DOHH2 (cell line): ENCODE measurements around the gene MICA.

Experiments used
- H3F3A ChIP-seq: fragments of 200-600 bp; sonication (generic), shearing (Covaris generic); 2 replicates; pipeline ENCODE4 v1.6.0; 2016; ENCODE audit warnings: antibody characterized with exemption, mild to moderate bottlenecking; ENCODE audit not compliant: control insufficient read depth, insufficient read depth
- H3K27ac ChIP-seq: fragments of 200-600 bp; sonication (generic); 2 replicates; pipeline ENCODE4 v1.5.1; 2014; ENCODE audit warnings: low read depth, mild to moderate bottlenecking, low read length, moderate library complexity
- H3K27me3 ChIP-seq: fragments of 200-600 bp; sonication (generic); 2 replicates; pipeline ENCODE4 v1.6.1; 2014; ENCODE audit warnings: mild to moderate bottlenecking, low read length, mixed read lengths; ENCODE audit not compliant: control insufficient read depth
- H3K36me3 ChIP-seq: fragments of 200-600 bp; sonication (generic); 2 replicates; pipeline ENCODE4 v1.6.1; 2014; ENCODE audit warnings: mild to moderate bottlenecking, low read length, moderate library complexity, mixed read lengths; ENCODE audit not compliant: control insufficient read depth
- H3K4me1 ChIP-seq: fragments of 200-600 bp; sonication (generic); 2 replicates; pipeline ENCODE4 v1.6.1; 2014; ENCODE audit warnings: mild to moderate bottlenecking, low read length, mixed read lengths; ENCODE audit not compliant: control insufficient read depth
- H3K4me2 ChIP-seq: fragments of 200-600 bp; sonication (generic); 2 replicates; pipeline ENCODE4 v1.6.0; 2014; ENCODE audit warnings: mild to moderate bottlenecking, low read length, moderate library complexity
- H3K4me3 ChIP-seq: fragments of 200-600 bp; sonication (generic); 2 replicates; pipeline ENCODE4 v1.5.1; 2014; ENCODE audit warnings: mild to moderate bottlenecking, low read length, mixed read lengths
- H3K79me2 ChIP-seq: fragments of 200-600 bp; sonication (generic); 2 replicates; pipeline ENCODE4 v1.6.1; 2014; ENCODE audit warnings: mild to moderate bottlenecking, low read length, mixed read lengths; ENCODE audit not compliant: control insufficient read depth
- H3K9me2 ChIP-seq: fragments of 200-600 bp; sonication (generic); replicated peaks from 2 replicates; pipeline ENCODE4 v1.6.1; 2014; ENCODE audit warnings: mild to moderate bottlenecking, low read length, mixed read lengths; ENCODE audit not compliant: control insufficient read depth
- H3K9me3 ChIP-seq: fragments of 200-600 bp; sonication (generic); 2 replicates; pipeline ENCODE4 v1.6.1; 2014; ENCODE audit warnings: antibody characterized with exemption, low read length, mixed read lengths; ENCODE audit not compliant: control insufficient read depth, insufficient read depth
- H4K20me1 ChIP-seq: fragments of 200-600 bp; sonication (generic); 2 replicates; pipeline ENCODE4 v1.6.0; 2014; ENCODE audit warnings: low read depth, mild to moderate bottlenecking, antibody characterized with exemption, low read length, moderate library complexity; ENCODE audit not compliant: control insufficient read depth, insufficient read depth
- CTCF ChIP-seq: fragments of 200-600 bp; sonication (generic); IDR thresholded peaks from one replicate; pipeline ENCODE4 v1.5.1; 2014; ENCODE audit warnings: antibody characterized with exemption, mild to moderate bottlenecking, low read depth, low read length; ENCODE audit not compliant: poor library complexity, severe bottlenecking
- EZH2phosphoT487 ChIP-seq: fragments of 200-600 bp; sonication (generic); IDR thresholded peaks from 2 replicates; pipeline ENCODE4 v1.6.1; 2017; ENCODE audit warnings: borderline replicate concordance, mild to moderate bottlenecking, antibody characterized with exemption, low read length, moderate library complexity, mixed read lengths

Gene MICA

GRCh38 chr6:31416394-31417014 lies 13.1 kb downstream of the MICA start:
- Histone ChIP-seq H3K9me2 (no peaks in the 10 kb centered on the region), H3K27ac (no peak overlapping the region), H4K20me1 (no peaks in the 10 kb centered on the region), H3K79me2 (no peaks in the 10 kb centered on the region), H3F3A (peaks cover 11% of the 10 kb centered on the region; the same call in 1 of the 2 replicates), H3K4me1 (peaks cover 8% of the 10 kb centered on the region), H3K4me2 (no peak overlapping the region), H3K36me3 (peaks cover 48% of the 10 kb centered on the region), H3K4me3 (no peak overlapping the region), H3K9me3 (no peaks in the 10 kb centered on the region), H3K27me3 (no peaks in the 10 kb centered on the region)
- TF ChIP-seq CTCF (no peak), EZH2phosphoT487 (no peak)

GRCh38 chr6:31418251-31418650 lies 14.9 kb downstream of the MICA start:
- no peak overlapping the region for H3K27ac ChIP-seq
- no peak overlapping the region for H3K4me2 ChIP-seq
- H3K9me2 ChIP-seq, result no peaks in the 10 kb centered on the region
- H3K79me2 ChIP-seq, result no peaks in the 10 kb centered on the region
- peaks cover 25% of the 10 kb centered on the region for H3K4me1 ChIP-seq
- TF ChIP-seq EZH2phosphoT487 (no peak), CTCF (no peak)
- H3K36me3 ChIP-seq, result peaks cover 31% of the 10 kb centered on the region
- no peaks in the 10 kb centered on the region for H3K27me3 ChIP-seq
- no peak overlapping the region for H3K4me3 ChIP-seq
- peaks cover 15% of the 10 kb centered on the region; the same call in 1 of the 2 replicates for H3F3A ChIP-seq
- no peaks in the 10 kb centered on the region for H3K9me3 ChIP-seq
- no peaks in the 10 kb centered on the region for H4K20me1 ChIP-seq

GRCh38 chr6:31419842-31420241 lies 16.4 kb downstream of the MICA start:
- H3F3A ChIP-seq, result peaks cover 15% of the 10 kb centered on the region; the same call in 1 of the 2 replicates
- H3K79me2 ChIP-seq, result no peaks in the 10 kb centered on the region
- H3K4me2 ChIP-seq, result no peak overlapping the region
- no peaks in the 10 kb centered on the region for H3K27me3 ChIP-seq
- H3K27ac ChIP-seq, result no peak overlapping the region
- peaks cover 37% of the 10 kb centered on the region for H3K4me1 ChIP-seq
- H3K9me2 ChIP-seq, result no peaks in the 10 kb centered on the region
- H3K4me3 ChIP-seq, result no peak overlapping the region
- no peaks in the 10 kb centered on the region for H4K20me1 ChIP-seq
- H3K36me3 ChIP-seq, result peaks cover 16% of the 10 kb centered on the region
- H3K9me3 ChIP-seq, result peaks cover 3% of the 10 kb centered on the region; the same call in 1 of the 2 replicates
- TF ChIP-seq EZH2phosphoT487 (no peak), CTCF (no peak)
